KG1 (cell line): Measurements from ENCODE around the gene FGF14.

Source experiments
- DNase-seq: peaks from one replicate; lab custom pipeline; 2025; lab: John Stamatoyannopoulos, UW

The FGF14 gene

GRCh38 chr13:101985321-101985720 lies 416.5 kb downstream of the FGF14 start:
- no peak for DNase-seq

- no peak for DNase-seq
Measured at GRCh38 chr13:101982903-101983302, 418.9 kb downstream of the FGF14 start.

GRCh38 chr13:101979825-101980224 lies 422.0 kb downstream of the FGF14 start:
- no peak for DNase-seq

- no peak for DNase-seq
Measured at GRCh38 chr13:101978552-101979315, 423.1 kb downstream of the FGF14 start.

- no peak for DNase-seq
Measured at GRCh38 chr13:101977475-101977874, 424.4 kb downstream of the FGF14 start.

- DNase-seq, result no peak
Measured at GRCh38 chr13:101972191-101972590, 429.7 kb downstream of the FGF14 start.

GRCh38 chr13:101970341-101970740 lies 431.5 kb downstream of the FGF14 start:
- no peak for DNase-seq

GRCh38 chr13:101967781-101968180 lies 434.1 kb downstream of the FGF14 start:
- no peak for DNase-seq

GRCh38 chr13:101967216-101967615 lies 434.6 kb downstream of the FGF14 start:
- no peak for DNase-seq

GRCh38 chr13:101965096-101965495 lies 436.8 kb downstream of the FGF14 start:
- DNase-seq, result no peak

GRCh38 chr13:101959016-101959415 lies 442.8 kb downstream of the FGF14 start:
- DNase-seq, result no peak

- no peak for DNase-seq
Measured at GRCh38 chr13:101955764-101956163, 446.1 kb downstream of the FGF14 start.

GRCh38 chr13:101951114-101951513 lies 450.7 kb downstream of the FGF14 start:
- no peak for DNase-seq

- DNase-seq, result no peak
Measured at GRCh38 chr13:101949681-101950080, 452.2 kb downstream of the FGF14 start.

- no peak for DNase-seq
Measured at GRCh38 chr13:101946401-101946800, 455.4 kb downstream of the FGF14 start.

GRCh38 chr13:101945435-101945834 lies 456.4 kb downstream of the FGF14 start:
- no peak for DNase-seq

- no peak for DNase-seq
Measured at GRCh38 chr13:101944521-101944920, 457.3 kb downstream of the FGF14 start.

GRCh38 chr13:101942535-101943157 lies 459.2 kb downstream of the FGF14 start:
- no peak for DNase-seq

- DNase-seq, result no peak
Measured at GRCh38 chr13:101942038-101942437, 459.8 kb downstream of the FGF14 start.

- no peak for DNase-seq
Measured at GRCh38 chr13:101941095-101941783, 460.6 kb downstream of the FGF14 start.

GRCh38 chr13:101939370-101939769 lies 462.5 kb downstream of the FGF14 start:
- DNase-seq, result no peak

- DNase-seq, result no peak
Measured at GRCh38 chr13:101935828-101936227, 466.0 kb downstream of the FGF14 start.

GRCh38 chr13:101931186-101931585 lies 470.7 kb downstream of the FGF14 start:
- DNase-seq, result no peak
